Measurements from ENCODE around the gene DUSP7.

Gene DUSP7

GRCh38 chr3:52086461-52086860 lies 30.1 kb upstream of the DUSP7 start:
- in situ Hi-C loops (cut with MboI; ENCODE audit: low sequenced_read_pairs, unreplicated experiment): no loop called here
- no peak for DNase-seq (ENCODE audit: low spot score)
- no peak for TF ChIP-seq CTCF (IDR thresholded peaks at IDR 0.05; ENCODE audit: borderline replicate concordance, control extremely low read depth, extremely low read depth, insufficient read depth, missing control alignments)

- in situ Hi-C loops (cut with MboI; ENCODE audit: low sequenced_read_pairs, unreplicated experiment): no loop called here
- DNase-seq (ENCODE audit: low spot score): no peak
- TF ChIP-seq CTCF (IDR thresholded peaks at IDR 0.05; ENCODE audit: borderline replicate concordance, control extremely low read depth, extremely low read depth, insufficient read depth, missing control alignments): no peak
These were observed 29.4 kb upstream of the DUSP7 start for GRCh38 chr3:52085681-52086282.

DNA sequence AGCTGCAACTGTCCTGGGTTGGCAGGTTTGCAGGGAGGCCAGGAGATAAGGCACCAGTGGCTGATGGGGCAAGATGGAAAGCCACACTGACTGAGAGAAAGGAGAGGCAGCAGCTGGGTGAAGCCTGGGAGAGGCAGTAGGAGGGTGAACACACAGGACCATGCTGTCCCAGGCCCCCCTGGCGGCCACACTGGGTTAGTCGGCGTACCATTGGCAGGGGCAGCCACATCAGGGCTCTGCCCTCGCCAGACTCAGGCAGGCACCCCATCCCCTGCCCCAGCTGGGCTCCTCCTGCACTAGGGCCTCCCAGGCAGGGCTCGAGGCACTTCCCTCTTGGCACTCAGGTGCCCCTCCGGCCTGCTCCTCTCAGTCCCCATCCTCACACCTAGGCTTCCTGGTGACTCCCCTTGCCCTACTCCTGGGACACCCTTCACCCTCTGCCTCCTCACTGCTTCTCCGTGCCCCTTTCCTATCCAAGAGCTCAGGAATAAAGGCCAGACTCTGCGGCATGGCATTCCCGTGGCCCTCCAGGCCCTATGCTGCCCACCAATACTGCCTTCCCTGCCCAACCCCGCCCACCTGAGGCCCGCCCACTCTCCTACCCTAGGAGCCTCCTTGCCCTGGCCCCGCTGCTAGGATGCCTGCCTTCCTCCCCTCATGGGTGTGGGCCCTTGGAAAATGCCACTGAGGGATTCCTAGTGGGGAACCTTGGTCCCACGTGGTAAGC lies 28.7 kb upstream of the DUSP7 start:
- in situ Hi-C loops (cut with MboI; ENCODE audit: low sequenced_read_pairs, unreplicated experiment): no loop called here
- DNase-seq (ENCODE audit: low spot score): no peak
- TF ChIP-seq CTCF (IDR thresholded peaks at IDR 0.05; ENCODE audit: borderline replicate concordance, control extremely low read depth, extremely low read depth, insufficient read depth, missing control alignments): no peak

GRCh38 chr3:52084216-52084945 lies 28.0 kb upstream of the DUSP7 start:
- in situ Hi-C loops (cut with MboI; ENCODE audit: low sequenced_read_pairs, unreplicated experiment): no loop called here
- DNase-seq (ENCODE audit: low spot score): no peak
- TF ChIP-seq CTCF (IDR thresholded peaks at IDR 0.05; ENCODE audit: borderline replicate concordance, control extremely low read depth, extremely low read depth, insufficient read depth, missing control alignments): no peak

DNA sequence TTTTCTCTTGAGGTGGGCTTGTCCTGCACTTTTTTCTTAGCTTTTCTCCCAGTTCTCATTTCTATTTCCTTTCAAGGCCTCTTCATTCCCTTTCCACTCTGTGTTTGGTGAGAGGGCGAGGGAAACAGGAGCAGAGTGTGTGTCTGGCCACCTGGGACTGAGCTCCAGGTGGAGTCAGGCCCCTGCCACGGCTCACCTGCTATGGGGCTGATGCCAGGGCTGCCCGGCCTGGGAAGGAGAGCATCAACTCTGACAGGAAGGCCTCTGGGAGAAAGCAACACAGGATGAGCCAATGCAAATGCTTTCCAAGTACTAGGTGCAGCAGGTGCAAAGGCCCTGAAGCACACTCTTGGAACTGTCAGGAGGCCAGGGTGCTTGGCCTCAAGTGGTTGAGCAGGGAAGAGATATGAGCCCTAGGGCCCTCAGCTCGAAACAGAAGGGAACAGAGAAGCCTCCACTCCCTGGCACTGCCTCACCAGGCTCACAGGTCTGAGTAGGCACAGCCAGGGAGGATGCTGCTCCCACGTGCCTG lies 27.3 kb upstream of the DUSP7 start:
- in situ Hi-C loops (cut with MboI; ENCODE audit: low sequenced_read_pairs, unreplicated experiment): no loop called here
- no peak for DNase-seq (ENCODE audit: low spot score)
- TF ChIP-seq CTCF (IDR thresholded peaks at IDR 0.05; ENCODE audit: borderline replicate concordance, control extremely low read depth, extremely low read depth, insufficient read depth, missing control alignments): no peak

- DNase-seq (ENCODE audit: low spot score): no peak
- in situ Hi-C loops (cut with MboI; ENCODE audit: low sequenced_read_pairs, unreplicated experiment): no loop called here
- no peak for TF ChIP-seq CTCF (IDR thresholded peaks at IDR 0.05; ENCODE audit: borderline replicate concordance, control extremely low read depth, extremely low read depth, insufficient read depth, missing control alignments)
These were observed 26.6 kb upstream of the DUSP7 start for GRCh38 chr3:52082951-52083350.

Data from GM13976 (cell line).